IMR-90 (cell line): ENCODE results near the gene CUL1. TPM values are rescaled to one million over a fixed set of nuclear protein-coding genes. Genes with fewer than 3 reads are reported as not detected.

Experiments used
- ATAC-seq: fragments of 200-7000 bp; cut with Tn5 transposase; 2 replicates; pipeline ENCODE4 v1.9.1; 2020; ENCODE audit warnings: low read depth, mild to moderate bottlenecking, moderate library complexity
- BruUV-seq: library from RNA; stranded (reverse); fragments of 400-500 nt; replicated peaks from 2 replicates; lab custom pipeline; 2021; lab: Mats Ljungman, UMichigan
- CTCF ChIA-PET: fragments of 300-600 bp; formaldehyde crosslinking; extraction: SDS; loops from one replicate; lab custom pipeline; 2021; ENCODE audit warnings: antibody characterized with exemption; lab: Yijun Ruan, JAX
- POLR2A ChIA-PET: fragments of 300-600 bp; sonication (Branson Sonifier 250); formaldehyde crosslinking; loops from one replicate; lab custom pipeline; 2022; ENCODE audit warnings: antibody characterized with exemption; ENCODE audit not compliant: unreplicated experiment; lab: Charles Lee
- DNase-seq: peaks from one replicate; pipeline ENCODE4 v3.0.0; 2013
- H2AFZ ChIP-seq: replicated peaks from 2 replicates; pipeline ENCODE3; 2013; ENCODE audit warnings: low read length, mild to moderate bottlenecking; ENCODE audit not compliant: poor library complexity
- H2AK5ac ChIP-seq: 2 replicates; pipeline ENCODE4 v1.6.1; 2013; ENCODE audit warnings: low read depth, low read length, inconsistent platforms
- H2AK9ac ChIP-seq: replicated peaks from 2 replicates; pipeline ENCODE3; 2013; ENCODE audit warnings: mild to moderate bottlenecking, low read depth, low read length, moderate library complexity; ENCODE audit not compliant: poor library complexity
- H2BK120ac ChIP-seq: 2 replicates; pipeline ENCODE4 v1.6.1; 2013; ENCODE audit warnings: low read depth, low read length, inconsistent platforms
- H2BK15ac ChIP-seq: 3 replicates; pipeline ENCODE4 v1.6.1; 2013; ENCODE audit warnings: low read depth, low read length, inconsistent platforms
- H2BK20ac ChIP-seq: 2 replicates; pipeline ENCODE4 v1.6.1; 2013; ENCODE audit warnings: low read depth, mild to moderate bottlenecking, inconsistent platforms, low read length, moderate library complexity
- H2BK5ac ChIP-seq: 2 replicates; pipeline ENCODE4 v1.6.1; 2013; ENCODE audit warnings: mild to moderate bottlenecking, low read depth, low read length, inconsistent platforms; ENCODE audit not compliant: poor library complexity, severe bottlenecking
- H3K14ac ChIP-seq: replicated peaks from 2 replicates; pipeline ENCODE4 v1.6.1; 2013; ENCODE audit warnings: low read depth, low read length, inconsistent platforms
- H3K18ac ChIP-seq: 2 replicates; pipeline ENCODE4 v1.6.1; 2013; ENCODE audit warnings: low read depth, low read length, control low read depth
- H3K23ac ChIP-seq: 2 replicates; pipeline ENCODE4 v1.6.1; 2013; ENCODE audit warnings: low read depth, low read length, inconsistent platforms
- H3K27ac ChIP-seq: 2 replicates; pipeline ENCODE4 v1.5.1; 2013; ENCODE audit warnings: mild to moderate bottlenecking, control low read depth, low read length; ENCODE audit not compliant: insufficient read depth
- H3K27me3 ChIP-seq: 2 replicates; pipeline ENCODE4 v1.6.1; 2013; ENCODE audit warnings: low read length; ENCODE audit not compliant: control insufficient read depth, insufficient read depth
- H3K36me3 ChIP-seq: 2 replicates; pipeline ENCODE4 v1.6.1; 2013; ENCODE audit warnings: low read length, mixed read lengths; ENCODE audit not compliant: control insufficient read depth, insufficient read depth
- H3K4ac ChIP-seq: 2 replicates; pipeline ENCODE4 v1.6.1; 2013; ENCODE audit warnings: low read depth, low read length, inconsistent platforms
- H3K4me1 ChIP-seq: 2 replicates; pipeline ENCODE4 v1.6.1; 2013; ENCODE audit warnings: low read length, mixed read lengths; ENCODE audit not compliant: control insufficient read depth, insufficient read depth
- H3K4me2 ChIP-seq: 2 replicates; pipeline ENCODE4 v1.6.1; 2013; ENCODE audit warnings: low read depth, mild to moderate bottlenecking, control low read depth, low read length, moderate library complexity
- H3K4me3 ChIP-seq: 2 replicates; pipeline ENCODE4 v1.5.1; 2013; ENCODE audit warnings: low read depth, mild to moderate bottlenecking, control low read depth, low read length, moderate library complexity; ENCODE audit not compliant: insufficient read depth
- H3K56ac ChIP-seq: 2 replicates; pipeline ENCODE4 v1.6.1; 2013; ENCODE audit warnings: low read length, inconsistent platforms; ENCODE audit not compliant: insufficient read depth; ENCODE audit errors: extremely low read depth
- H3K79me1 ChIP-seq, 2 experiments: 2 replicates each; pipeline ENCODE4 v1.6.1; 2013; ENCODE audit warnings: low read length in 2 of 2, inconsistent platforms in 1 of 2, low read depth in 1 of 2
- H3K9ac ChIP-seq: 2 replicates; pipeline ENCODE4 v1.6.1; 2013; ENCODE audit warnings: low read depth, low read length, control low read depth
- H3K9me1 ChIP-seq: 2 replicates; pipeline ENCODE4 v1.6.1; 2013; ENCODE audit warnings: low read length, inconsistent platforms; ENCODE audit not compliant: insufficient read depth
- H3K9me3 ChIP-seq: 2 replicates; pipeline ENCODE4 v1.6.1; 2013; ENCODE audit warnings: low read length; ENCODE audit not compliant: control insufficient read depth, insufficient read depth
- H4K20me1 ChIP-seq: 2 replicates; pipeline ENCODE4 v1.6.1; 2013; ENCODE audit warnings: low read length, inconsistent platforms; ENCODE audit not compliant: insufficient read depth
- H4K5ac ChIP-seq: 2 replicates; pipeline ENCODE4 v1.6.1; 2013; ENCODE audit warnings: mild to moderate bottlenecking, low read depth, low read length, control low read depth
- H4K8ac ChIP-seq, 2 experiments: 2 replicates each; pipeline ENCODE4 v1.6.1; 2013; ENCODE audit warnings: low read depth in 2 of 2, low read length in 2 of 2, control low read depth in 1 of 2, inconsistent platforms in 1 of 2
- H4K91ac ChIP-seq: 2 replicates; pipeline ENCODE4 v1.6.1; 2013; ENCODE audit warnings: low read depth, low read length, inconsistent platforms; ENCODE audit not compliant: insufficient read depth
- CTCF ChIP-seq: conservative IDR thresholded peaks from 2 replicates; pipeline ENCODE4 v1.5.1; 2012; ENCODE audit warnings: mild to moderate bottlenecking, low read depth, low read length, improper control_type of control experiment
- NFE2L2 ChIP-seq: fragments of 150-350 bp; IDR thresholded peaks from 2 replicates; pipeline ENCODE4 v1.6.1; 2016; ENCODE audit warnings: low read depth, mild to moderate bottlenecking, low read length
- RCOR1 ChIP-seq: IDR thresholded peaks from 2 replicates; pipeline ENCODE4 v1.6.1; 2012; ENCODE audit warnings: mild to moderate bottlenecking, low read length, improper control_type of control experiment; ENCODE audit not compliant: insufficient replicate concordance
- SMC3 ChIP-seq: fragments of 150-350 bp; IDR thresholded peaks from 2 replicates; pipeline ENCODE4 v1.6.1; 2016; ENCODE audit warnings: low read depth, mild to moderate bottlenecking, antibody characterized with exemption, low read length, moderate library complexity
- dilution Hi-C: fragments of 300-500 bp; cut with HindIII; formaldehyde crosslinking; loops from one replicate; pipeline ENCODE4 v1.14.3; 2018; ENCODE audit warnings: low sequenced_read_pairs; ENCODE audit not compliant: unreplicated experiment
- in situ Hi-C: fragments of 300-500 bp; cut with MboI; formaldehyde crosslinking; loops from 3 replicates; pipeline ENCODE4 v1.14.3; 2019; ENCODE audit warnings: low sequenced_read_pairs, inconsistent platforms, mixed read lengths
- intact Hi-C: fragments of 100-400 bp; cut with micrococcal nuclease; formaldehyde crosslinking; loops from 2 replicates; pipeline ENCODE4 v1.10.0; 2022
- polyA plus RNA-seq, 3 experiments: library from polyadenylated mRNA; depleted of rRNA; stranded (reverse); fragments of >200 nt; gene quantifications; 2 replicates each; pipeline ENCODE4 v1.2.3, GENCODE V29; 2012; ENCODE audit warnings: low replicate concordance in 1 of 3
- total RNA-seq: library from RNA; depleted of rRNA; stranded (reverse); fragments of >200 nt; gene quantifications from 2 replicates; pipeline ENCODE4 v1.2.3, GENCODE V29; 2012

Gene CUL1
- total and polyA plus RNA-seq, 2 of the 4 experiments (the other 2 are of a cell fraction) = 44.0 to 46.2 TPM

GRCh38 chr7:148652773-148653172 lies 45.9 kb upstream of the CUL1 start:
- Histone ChIP-seq H2AK5ac (no peak overlapping the region), H3K79me1 (no peaks in the 10 kb centered on the region), H3K27ac (no peak overlapping the region), H4K8ac (no peak overlapping the region), H4K20me1 (no peaks in the 10 kb centered on the region), H3K4ac (no peak overlapping the region), H2AFZ (no peak overlapping the region), H3K18ac (no peak overlapping the region), H3K9me3 (no peaks in the 10 kb centered on the region), H3K36me3 (no peaks in the 10 kb centered on the region), H3K9ac (no peak overlapping the region), H3K56ac (no peak overlapping the region), H2BK5ac (no peak overlapping the region), H4K91ac (no peak overlapping the region), H3K23ac (no peak overlapping the region), H2BK20ac (no peak overlapping the region), H3K27me3 (no peaks in the 10 kb centered on the region), H3K14ac (no peak overlapping the region), H2AK9ac (no peak overlapping the region), H3K9me1 (no peaks in the 10 kb centered on the region), H4K5ac (no peak overlapping the region), H2BK15ac (no peak overlapping the region), H3K4me2 (no peak overlapping the region), H3K4me3 (no peak overlapping the region), H3K4me1 (peaks cover 2% of the 10 kb centered on the region; the same call in 1 of the 2 replicates), H2BK120ac (no peak overlapping the region)
- intact Hi-C loops (no loop called here), dilution Hi-C loops (no loop called here), in situ Hi-C loops (no loop called here)
- CTCF ChIA-PET = interaction anchor here (1.7 kb wide), 1 partner anchor 14 kb away, joined by 4 read pairs; no protein-coding TSS in a partner anchor
- POLR2A ChIA-PET = no interaction called here
- BruUV-seq = no TSS peak
- no peak for TF ChIP-seq SMC3
- TF ChIP-seq CTCF = no peak
- TF ChIP-seq NFE2L2 = no peak
- no peak for TF ChIP-seq RCOR1
- no peak for DNase-seq
- ATAC-seq = no peak
